OCI-LY7 (cell line): Measurements from ENCODE around the gene TMC4. TPM values are rescaled to one million over a fixed set of nuclear protein-coding genes. Genes with fewer than 3 reads are reported as not detected.

Experiments used
- BruUV-seq: library from RNA; stranded (reverse); fragments of 400-500 nt; replicated peaks from 2 replicates; lab custom pipeline; 2021; lab: Mats Ljungman, UMichigan
- CTCF ChIA-PET: fragments of 300-600 bp; sonication (Branson Sonifier 250); formaldehyde crosslinking; loops from one replicate; lab custom pipeline; 2022; ENCODE audit warnings: antibody characterized with exemption; ENCODE audit not compliant: unreplicated experiment; lab: Charles Lee
- POLR2A ChIA-PET: fragments of 300-600 bp; sonication (Branson Sonifier 250); formaldehyde crosslinking; loops from one replicate; lab custom pipeline; 2022; ENCODE audit warnings: antibody characterized with exemption; lab: Charles Lee
- DNase-seq: peaks from one replicate; pipeline ENCODE4 v3.0.0-alpha.2; 2015; ENCODE audit warnings: low spot score
- H2AFZ ChIP-seq: fragments of 200-600 bp; sonication (generic), shearing (Covaris generic); 2 replicates; pipeline ENCODE4 v1.6.1; 2014; ENCODE audit warnings: mild to moderate bottlenecking, antibody characterized with exemption, low read length, moderate library complexity
- H3K27ac ChIP-seq: fragments of 200-600 bp; sonication (generic); 2 replicates; pipeline ENCODE4 v1.5.1; 2014; ENCODE audit warnings: mixed run types, low read depth, mild to moderate bottlenecking, moderate library complexity, low read length, inconsistent platforms; ENCODE audit not compliant: poor library complexity, severe bottlenecking
- H3K36me3 ChIP-seq: fragments of 200-600 bp; sonication (generic); 2 replicates; pipeline ENCODE4 v1.6.1; 2014; ENCODE audit warnings: mild to moderate bottlenecking, antibody characterized with exemption, low read length, moderate library complexity, mixed read lengths; ENCODE audit not compliant: insufficient read depth
- H3K4me1 ChIP-seq: fragments of 200-600 bp; sonication (generic); 2 replicates; pipeline ENCODE4 v1.5.1; 2014; ENCODE audit warnings: mild to moderate bottlenecking, low read length; ENCODE audit not compliant: insufficient read depth, poor library complexity, severe bottlenecking
- H3K4me2 ChIP-seq: fragments of 200-600 bp; sonication (generic); 2 replicates; pipeline ENCODE4 v1.6.1; 2014; ENCODE audit warnings: mild to moderate bottlenecking, low read length
- H3K4me3 ChIP-seq: fragments of 200-600 bp; sonication (generic); 2 replicates; pipeline ENCODE4 v1.5.1; 2014; ENCODE audit warnings: mild to moderate bottlenecking, low read depth, low read length; ENCODE audit not compliant: poor library complexity, severe bottlenecking
- H3K79me2 ChIP-seq: fragments of 200-600 bp; sonication (generic); 2 replicates; pipeline ENCODE4 v1.6.1; 2016; ENCODE audit warnings: low read depth, mild to moderate bottlenecking, low read length, moderate library complexity, mixed read lengths; ENCODE audit not compliant: insufficient read depth
- H3K9me2 ChIP-seq: fragments of 200-600 bp; sonication (generic); 2 replicates; pipeline ENCODE4 v1.6.1; 2016; ENCODE audit warnings: mild to moderate bottlenecking, low read length, mixed read lengths; ENCODE audit not compliant: insufficient read depth
- H3K9me3 ChIP-seq: fragments of 200-600 bp; sonication (generic); 2 replicates; pipeline ENCODE4 v1.6.1; 2014; ENCODE audit warnings: mild to moderate bottlenecking, mixed run types, low read length, mixed read lengths
- H4K20me1 ChIP-seq: fragments of 200-600 bp; sonication (generic); 2 replicates; pipeline ENCODE4 v1.6.1; 2014; ENCODE audit warnings: mild to moderate bottlenecking, antibody characterized with exemption, low read length, moderate library complexity, mixed read lengths; ENCODE audit not compliant: insufficient read depth
- EZH2phosphoT487 ChIP-seq: fragments of 200-600 bp; sonication (generic); IDR thresholded peaks from 2 replicates; pipeline ENCODE4 v1.6.1; 2018; ENCODE audit warnings: low read depth, borderline replicate concordance, mild to moderate bottlenecking, mixed run types, antibody characterized with exemption, low read length, moderate library complexity, mixed read lengths
- intact Hi-C: fragments of 100-400 bp; cut with micrococcal nuclease; formaldehyde crosslinking; loops from one replicate; pipeline ENCODE4 v1.10.0; 2022; ENCODE audit not compliant: unreplicated experiment
- total RNA-seq, 2 experiments: library from RNA; depleted of rRNA in 1 of 2; stranded (reverse); fragments of >200 nt in 1 of 2; shearing (Covaris generic) in 1 of 2; gene quantifications; 2 replicates each; pipeline ENCODE4 v1.2.3, GENCODE V29; 2014 to 2022
- TF ChIP-seq, protein P1 (sequence below): fragments of 200-600 bp; sonication (generic); conservative IDR thresholded peaks from 2 replicates; pipeline ENCODE4 v1.5.1; 2014; ENCODE audit warnings: mild to moderate bottlenecking, antibody characterized with exemption, low read length, moderate library complexity, mixed read lengths

Gene TMC4
- total RNA-seq, 2 experiments from 2014 or later: not detected

DNA sequence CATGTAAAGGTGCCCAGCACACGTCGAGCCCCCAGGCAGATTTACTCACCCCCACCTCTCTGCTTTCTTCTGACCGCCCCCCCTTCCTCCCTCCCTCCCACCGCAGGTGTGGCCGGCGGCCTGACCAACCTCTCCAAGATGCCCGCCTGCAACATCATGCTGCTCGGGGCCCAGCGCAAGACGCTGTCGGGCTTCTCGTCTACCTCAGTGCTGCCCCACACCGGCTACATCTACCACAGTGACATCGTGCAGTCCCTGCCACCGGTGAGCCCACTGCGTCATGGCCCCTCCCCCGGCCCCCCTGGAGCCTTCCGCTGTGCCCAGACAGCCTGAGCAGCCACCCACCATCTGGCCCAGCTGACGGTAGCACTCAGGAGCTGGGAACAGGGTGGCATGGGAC, 48.6 kb downstream of the TMC4 start:
- Histone ChIP-seq H3K9me2 (no peaks in the 10 kb centered on the region), H3K36me3 (peaks cover 86% of the 10 kb centered on the region), H3K4me1 (no peaks in the 10 kb centered on the region), H2AFZ (no peak overlapping the region), H3K79me2 (no peaks in the 10 kb centered on the region), H3K4me2 (no peak overlapping the region), H3K9me3 (no peaks in the 10 kb centered on the region), H4K20me1 (no peaks in the 10 kb centered on the region), H3K4me3 (no peak overlapping the region), H3K27ac (no peak overlapping the region)
- TF ChIP-seq EZH2phosphoT487: no peak
- TF ChIP-seq, protein P1, sequence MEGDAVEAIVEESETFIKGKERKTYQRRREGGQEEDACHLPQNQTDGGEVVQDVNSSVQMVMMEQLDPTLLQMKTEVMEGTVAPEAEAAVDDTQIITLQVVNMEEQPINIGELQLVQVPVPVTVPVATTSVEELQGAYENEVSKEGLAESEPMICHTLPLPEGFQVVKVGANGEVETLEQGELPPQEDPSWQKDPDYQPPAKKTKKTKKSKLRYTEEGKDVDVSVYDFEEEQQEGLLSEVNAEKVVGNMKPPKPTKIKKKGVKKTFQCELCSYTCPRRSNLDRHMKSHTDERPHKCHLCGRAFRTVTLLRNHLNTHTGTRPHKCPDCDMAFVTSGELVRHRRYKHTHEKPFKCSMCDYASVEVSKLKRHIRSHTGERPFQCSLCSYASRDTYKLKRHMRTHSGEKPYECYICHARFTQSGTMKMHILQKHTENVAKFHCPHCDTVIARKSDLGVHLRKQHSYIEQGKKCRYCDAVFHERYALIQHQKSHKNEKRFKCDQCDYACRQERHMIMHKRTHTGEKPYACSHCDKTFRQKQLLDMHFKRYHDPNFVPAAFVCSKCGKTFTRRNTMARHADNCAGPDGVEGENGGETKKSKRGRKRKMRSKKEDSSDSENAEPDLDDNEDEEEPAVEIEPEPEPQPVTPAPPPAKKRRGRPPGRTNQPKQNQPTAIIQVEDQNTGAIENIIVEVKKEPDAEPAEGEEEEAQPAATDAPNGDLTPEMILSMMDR: no peak
- ChIA-PET POLR2A (no interaction called here), CTCF (no interaction called here)
- no TSS peak for BruUV-seq
- no peak for DNase-seq
- intact Hi-C loops: no loop called here

DNA sequence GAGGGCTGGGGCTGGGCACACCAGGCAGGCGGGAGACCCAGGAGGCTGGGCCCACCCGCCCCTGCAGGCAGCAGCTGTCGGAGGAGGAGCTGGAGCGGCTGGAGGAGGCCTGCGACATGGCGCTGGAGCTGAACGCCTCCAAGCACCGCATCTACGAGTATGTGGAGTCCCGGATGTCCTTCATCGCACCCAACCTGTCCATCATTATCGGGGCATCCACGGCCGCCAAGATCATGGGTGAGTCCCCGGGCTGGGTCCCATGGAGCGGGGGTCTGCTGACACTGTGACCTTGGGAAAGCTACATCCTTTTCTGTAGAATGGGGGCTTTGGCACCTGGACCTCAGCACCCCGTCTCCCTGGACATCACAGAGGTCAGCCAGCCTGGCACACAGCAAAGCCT, 49.3 kb downstream of the TMC4 start:
- ChIA-PET POLR2A (no interaction called here), CTCF (no interaction called here)
- no peak overlapping the region for H3K27ac ChIP-seq
- BruUV-seq: no TSS peak
- peaks cover 84% of the 10 kb centered on the region for H3K36me3 ChIP-seq
- no peak overlapping the region for H2AFZ ChIP-seq
- no peaks in the 10 kb centered on the region for H4K20me1 ChIP-seq
- intact Hi-C loops: no loop called here
- no peaks in the 10 kb centered on the region for H3K79me2 ChIP-seq
- DNase-seq: no peak
- no peaks in the 10 kb centered on the region for H3K9me3 ChIP-seq
- H3K9me2 ChIP-seq: no peaks in the 10 kb centered on the region
- no peak overlapping the region for H3K4me3 ChIP-seq
- no peak overlapping the region for H3K4me2 ChIP-seq
- no peaks in the 10 kb centered on the region for H3K4me1 ChIP-seq
- no peak for TF ChIP-seq EZH2phosphoT487
- TF ChIP-seq, protein P1: no peak

DNA sequence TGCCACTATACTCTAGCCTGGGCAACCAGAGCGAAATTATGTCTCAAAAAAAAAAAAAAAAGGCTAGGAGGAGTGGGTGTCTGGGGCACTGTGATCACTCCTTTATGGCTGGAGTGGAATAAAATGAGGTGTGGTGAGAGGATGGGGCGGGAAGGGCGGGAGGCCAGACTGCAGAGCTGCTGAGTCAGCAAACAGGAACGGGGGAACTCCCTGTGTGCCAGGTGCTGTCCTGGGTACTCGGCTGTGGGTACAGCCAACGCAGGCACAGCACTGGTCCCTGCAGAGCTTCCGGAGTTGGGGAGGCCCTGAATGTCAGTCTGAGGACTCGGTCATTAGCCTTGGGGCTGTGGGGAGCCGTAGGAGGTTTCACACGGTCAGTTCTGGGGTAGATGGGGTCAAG, 51.7 kb downstream of the TMC4 start:
- H3K9me2 ChIP-seq: no peaks in the 10 kb centered on the region
- H3K36me3 ChIP-seq: peaks cover 78% of the 10 kb centered on the region
- H2AFZ ChIP-seq: no peak overlapping the region
- CTCF ChIA-PET: no interaction called here
- DNase-seq: no peak
- H3K4me3 ChIP-seq: no peak overlapping the region
- no peak overlapping the region for H3K27ac ChIP-seq
- H4K20me1 ChIP-seq: no peaks in the 10 kb centered on the region
- no peak for TF ChIP-seq EZH2phosphoT487
- TF ChIP-seq, protein P1: no peak
- peaks cover 15% of the 10 kb centered on the region for H3K79me2 ChIP-seq
- no peak overlapping the region for H3K4me2 ChIP-seq
- peaks cover 9% of the 10 kb centered on the region for H3K4me1 ChIP-seq
- no peaks in the 10 kb centered on the region for H3K9me3 ChIP-seq
- BruUV-seq: no TSS peak
- intact Hi-C loops: no loop called here
- POLR2A ChIA-PET: interaction anchor here (0.7 kb wide), 1 partner anchor 38 kb away, joined by 3 read pairs; no protein-coding TSS in a partner anchor
